Kidney tubule cell (primary cell): Measurements from ENCODE around the gene PRAMEF27.
"Not testable (repeated sequence)": the region's sequence is repeated elsewhere in the genome, so short reads cannot be mapped to it uniquely, and the experiment has no call there.

Experiments
- DNase-seq: peaks from one replicate; pipeline ENCODE4 v3.0.0-alpha.2; 2018; ENCODE audit warnings: low spot score

PRAMEF27 gene

DNA sequence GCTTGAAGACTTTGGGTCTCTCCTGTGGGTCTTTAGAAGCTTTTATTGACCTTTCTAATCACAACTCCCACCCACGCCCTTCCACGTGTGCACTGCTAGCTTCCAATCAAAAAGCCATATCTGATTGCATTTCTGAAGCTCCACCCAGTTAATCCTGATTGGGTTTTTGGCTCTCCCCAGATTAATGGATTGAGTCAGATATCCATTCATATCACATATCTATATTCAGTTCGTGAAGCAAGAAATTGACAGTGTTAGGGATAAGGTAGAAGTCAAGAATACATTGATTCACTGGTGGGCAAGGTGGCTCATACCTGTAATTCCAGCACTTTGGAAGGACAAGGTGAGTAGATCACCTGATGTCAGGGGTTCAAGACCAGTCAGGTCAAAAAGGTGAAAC is at the start of gene PRAMEF27:
Gene PRAMEF27, minus strand, starts transcription at position 101 of the 400 bp plus-strand sequence. CDS start 2,916 bp downstream, outside the sequence.
- not testable (repeated sequence) for DNase-seq

DNA sequence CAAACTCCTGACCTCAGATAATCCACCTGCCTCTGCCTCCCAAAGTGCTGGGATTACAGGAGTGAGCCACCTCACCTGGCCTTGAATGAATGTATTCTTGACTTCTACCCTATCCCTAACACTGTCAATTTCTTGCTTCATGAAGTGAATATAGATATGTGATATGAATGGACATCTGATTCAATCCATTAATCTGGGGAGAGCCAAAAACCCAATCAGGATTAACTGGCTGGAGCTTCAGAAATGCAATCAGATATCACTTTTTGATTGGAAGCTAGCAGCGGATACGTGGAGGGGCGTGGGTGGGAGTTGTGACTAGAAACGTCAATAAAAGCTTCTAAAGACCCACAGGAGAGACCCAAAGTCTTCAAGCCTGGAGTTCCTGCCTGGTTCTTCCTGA is 14.1 kb upstream of the PRAMEF27 start, which contains the start of gene PRAMEF25:
Gene PRAMEF25, plus strand, starts transcription at position 301 of the 400 bp plus-strand sequence. CDS start 2,920 bp downstream, outside the sequence.
- not testable (repeated sequence) for DNase-seq

DNA sequence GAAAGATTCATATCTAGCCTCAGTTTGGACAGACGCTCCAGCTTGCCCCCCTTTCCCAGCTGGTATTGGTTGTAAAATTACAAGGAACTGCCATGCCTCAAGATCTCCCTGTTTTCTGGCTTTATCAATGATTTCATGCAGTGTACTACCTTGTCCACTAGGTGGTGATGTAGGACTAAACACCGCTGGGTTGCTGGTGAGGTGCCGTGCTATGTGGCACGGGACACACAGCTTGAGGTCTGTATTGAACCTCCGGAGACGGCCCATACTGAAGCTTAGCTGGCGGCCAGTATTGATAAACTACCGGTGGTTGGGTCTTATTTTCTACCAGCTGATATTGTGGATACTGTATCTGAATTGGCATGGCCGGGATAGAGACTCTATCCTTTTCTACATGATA is 36.5 kb downstream of the PRAMEF27 start:
- not testable (repeated sequence) for DNase-seq

DNA sequence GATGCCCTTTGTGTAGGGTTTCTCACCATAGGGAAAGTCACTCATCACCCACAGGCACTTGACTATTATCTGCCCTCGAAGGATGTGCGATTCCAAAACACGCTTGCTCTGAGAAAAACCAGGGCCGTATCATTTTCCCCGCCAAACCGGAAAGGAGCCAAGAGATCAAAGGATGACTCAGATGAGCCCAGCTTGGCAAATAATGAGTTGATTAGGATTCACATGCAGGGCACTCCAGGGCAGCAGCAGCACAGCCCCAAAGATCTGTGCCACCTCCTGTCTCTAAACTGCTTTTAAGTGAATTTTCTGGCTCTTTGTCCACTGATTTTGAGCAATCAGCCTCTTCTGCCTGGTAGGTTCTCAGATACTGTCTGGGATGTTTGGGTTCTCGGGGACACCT is 44.4 kb downstream of the PRAMEF27 start:
- DNase-seq: not testable (repeated sequence)

DNA sequence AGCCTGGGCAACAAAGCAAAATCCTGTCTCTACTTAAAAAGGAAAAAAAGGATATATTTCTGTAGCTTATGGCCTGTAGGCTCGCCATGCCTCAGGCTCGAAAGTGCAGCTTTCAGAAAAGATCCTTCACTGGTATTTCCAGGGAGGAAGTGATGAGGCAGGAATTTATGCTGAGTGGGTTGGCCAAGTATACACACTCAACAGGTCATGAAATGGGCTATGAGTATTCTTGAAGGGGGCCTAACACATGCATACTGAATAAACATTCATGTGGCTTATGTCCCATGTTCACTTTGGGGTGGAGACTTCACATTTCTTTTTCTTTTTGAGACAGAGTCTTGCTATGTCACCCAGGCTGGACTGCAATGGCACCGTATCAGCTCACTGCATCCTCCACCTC is 47.0 kb downstream of the PRAMEF27 start:
- not testable (repeated sequence) for DNase-seq

DNA sequence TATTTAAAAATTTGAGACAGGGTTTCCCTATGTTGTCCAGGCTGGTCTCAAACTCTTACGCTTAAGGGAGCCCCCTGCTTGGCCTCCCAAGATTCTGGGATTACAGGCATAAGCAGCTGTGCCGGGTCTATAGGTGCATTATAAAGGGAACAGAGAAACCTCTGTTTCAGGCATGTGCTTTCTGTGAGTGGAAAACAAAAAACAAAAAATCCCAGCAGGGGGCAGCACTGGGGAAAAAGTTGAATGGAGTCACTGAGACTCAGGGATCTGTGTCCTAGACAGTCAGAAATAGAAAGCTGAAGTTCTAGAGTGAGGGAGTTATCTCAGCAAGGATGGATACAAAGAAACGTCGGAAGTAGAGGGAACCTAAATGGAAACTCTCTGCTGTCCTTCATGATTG is 50.6 kb downstream of the PRAMEF27 start:
- DNase-seq: not testable (repeated sequence)
